GM21423 (cell line): ENCODE data around the gene MLPH.

Source experiments
- ATAC-seq: cut with Tn5 transposase; IDR thresholded peaks from one replicate; pipeline ENCODE4 v1.9.1; 2021; ENCODE audit warnings: mild to moderate bottlenecking, moderate library complexity; ENCODE audit not compliant: unreplicated experiment

MLPH gene

GRCh38 chr2:237539681-237540080, 52.6 kb downstream of the MLPH start:
- no peak for ATAC-seq

GRCh38 chr2:237540223-237540775, 53.2 kb downstream of the MLPH start:
- ATAC-seq = no peak

DNA sequence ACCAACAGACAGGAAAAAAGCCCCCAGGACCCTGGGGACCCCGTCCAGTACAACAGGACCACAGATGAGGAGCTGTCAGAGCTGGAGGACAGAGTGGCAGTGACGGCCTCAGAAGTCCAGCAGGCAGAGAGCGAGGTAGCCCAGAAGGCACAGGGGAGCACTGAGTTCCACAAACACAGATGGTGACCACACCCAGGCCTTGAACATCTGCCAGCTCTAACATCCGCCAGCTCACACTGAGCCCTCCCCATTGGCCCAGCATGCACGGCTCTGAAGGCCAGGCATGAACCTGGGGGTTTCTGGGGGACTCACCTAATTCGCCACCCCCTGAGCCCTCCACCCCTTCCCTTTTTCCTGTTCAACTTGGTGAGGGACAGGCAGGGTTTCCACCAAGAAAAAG, 53.8 kb downstream of the MLPH start:
- ATAC-seq = no peak

DNA sequence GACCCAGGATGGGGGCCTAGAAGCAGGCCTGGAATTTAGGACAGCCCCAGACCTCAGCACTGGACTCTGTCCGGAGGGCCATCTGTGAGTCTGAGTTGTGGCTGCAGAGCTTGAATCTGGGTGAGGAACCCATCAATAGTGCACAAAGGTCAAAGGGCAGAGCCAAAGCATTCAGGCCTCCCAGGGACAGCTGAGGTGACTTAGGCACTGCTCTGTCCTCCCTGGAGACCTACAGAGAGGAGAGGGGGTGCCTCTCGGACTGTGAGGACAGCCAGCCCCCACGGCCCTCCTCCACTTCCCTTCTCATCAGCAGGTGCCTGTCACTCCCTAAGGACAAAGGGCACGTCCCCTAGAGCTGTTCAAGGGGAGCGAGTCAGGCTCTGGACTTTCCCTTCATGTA, 54.2 kb downstream of the MLPH start:
- no peak for ATAC-seq

GRCh38 chr2:237542001-237542704, 55.1 kb downstream of the MLPH start:
- no peak for ATAC-seq

- no peak for ATAC-seq
Measured at GRCh38 chr2:237546040-237546875, 59.2 kb downstream of the MLPH start.

- no peak for ATAC-seq
Measured at GRCh38 chr2:237546876-237547395, 59.9 kb downstream of the MLPH start.

- no peak for ATAC-seq
Measured at GRCh38 chr2:237547841-237548416, 60.9 kb downstream of the MLPH start.

- no peak for ATAC-seq
Measured at GRCh38 chr2:237549216-237549615, 62.2 kb downstream of the MLPH start.

GRCh38 chr2:237549643-237550415, 62.8 kb downstream of the MLPH start:
- no peak for ATAC-seq

GRCh38 chr2:237551071-237551574, 64.1 kb downstream of the MLPH start:
- no peak for ATAC-seq

DNA sequence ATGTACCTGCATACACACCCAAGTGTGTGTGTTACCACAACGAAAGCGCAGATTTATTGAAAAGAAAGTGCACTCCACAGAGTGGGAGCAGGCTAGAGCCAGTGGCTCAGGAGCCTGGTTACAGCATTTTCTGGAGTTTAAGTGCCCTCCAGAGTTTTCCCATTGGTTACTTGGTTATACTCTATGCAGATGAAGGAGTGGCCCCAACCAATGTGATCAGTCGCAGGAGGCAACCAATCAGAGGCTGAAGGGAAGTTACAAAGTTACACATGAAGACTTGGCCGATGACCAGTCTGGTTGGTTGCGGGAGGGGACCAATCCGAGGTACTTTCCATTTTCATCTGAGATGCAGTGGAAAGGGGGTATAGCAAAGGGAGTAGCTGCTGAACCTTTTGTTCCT, 65.9 kb downstream of the MLPH start:
- no peak for ATAC-seq

DNA sequence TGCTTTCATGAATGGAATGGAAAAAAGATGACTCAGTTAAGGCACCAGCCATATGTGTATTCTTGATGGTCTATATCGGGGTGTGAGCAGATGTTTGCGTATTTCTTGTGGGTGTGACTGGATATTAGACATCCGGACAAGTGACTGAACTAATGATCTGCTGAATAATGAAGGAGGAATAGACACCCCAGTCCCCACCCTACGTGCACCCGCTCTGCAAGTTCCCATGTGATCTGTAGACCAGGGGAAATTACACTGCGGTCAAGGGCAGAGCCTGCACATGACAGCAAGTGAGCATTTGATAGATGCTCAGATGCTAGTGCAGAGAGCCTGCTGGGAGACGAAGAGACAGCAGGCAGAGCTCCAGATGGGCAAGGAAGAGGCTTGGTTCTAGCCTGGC, 66.9 kb downstream of the MLPH start:
- ATAC-seq = no peak

DNA sequence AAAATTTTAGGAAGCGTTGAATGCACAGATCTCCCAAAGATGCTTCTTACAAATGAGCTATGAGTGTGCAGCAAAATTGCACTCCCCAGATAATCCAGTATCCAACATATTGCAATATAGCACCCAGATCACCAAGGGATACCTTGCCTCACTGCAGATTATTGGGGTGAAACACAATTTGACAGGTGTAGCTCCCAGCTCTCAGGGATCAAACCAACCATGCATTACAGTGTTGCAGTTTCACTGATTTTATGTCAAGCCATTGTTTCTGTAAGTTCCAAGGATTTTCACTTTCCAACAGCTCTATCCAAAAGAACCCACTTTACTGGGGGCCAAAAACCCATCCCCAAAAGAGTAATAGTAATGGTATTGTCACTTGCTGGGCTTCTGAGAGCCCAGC, 68.5 kb downstream of the MLPH start:
- no peak for ATAC-seq

- peak; percentile 92 for ATAC-seq
Measured at GRCh38 chr2:237556773-237557632, 70.0 kb downstream of the MLPH start.

DNA sequence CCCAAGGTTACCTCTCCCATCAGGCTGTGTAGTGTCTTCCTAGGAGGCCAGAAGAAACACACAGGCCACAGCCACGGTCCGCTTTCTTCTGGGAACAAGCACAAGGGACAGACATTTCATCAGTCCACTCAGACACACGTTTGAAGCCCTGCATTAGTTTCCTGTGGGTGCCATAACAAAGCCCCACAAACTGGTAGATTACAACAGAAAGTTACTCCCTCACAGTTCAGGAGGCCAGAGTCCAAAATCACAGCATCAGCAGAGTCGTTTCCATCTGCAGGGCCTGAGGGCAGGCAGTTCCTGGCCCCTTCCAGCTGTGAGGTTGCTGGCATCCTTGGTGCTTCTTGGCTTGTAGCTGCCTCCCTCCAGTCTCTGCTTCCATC, 70.6 kb downstream of the MLPH start:
- peak; percentile 23 for ATAC-seq

DNA sequence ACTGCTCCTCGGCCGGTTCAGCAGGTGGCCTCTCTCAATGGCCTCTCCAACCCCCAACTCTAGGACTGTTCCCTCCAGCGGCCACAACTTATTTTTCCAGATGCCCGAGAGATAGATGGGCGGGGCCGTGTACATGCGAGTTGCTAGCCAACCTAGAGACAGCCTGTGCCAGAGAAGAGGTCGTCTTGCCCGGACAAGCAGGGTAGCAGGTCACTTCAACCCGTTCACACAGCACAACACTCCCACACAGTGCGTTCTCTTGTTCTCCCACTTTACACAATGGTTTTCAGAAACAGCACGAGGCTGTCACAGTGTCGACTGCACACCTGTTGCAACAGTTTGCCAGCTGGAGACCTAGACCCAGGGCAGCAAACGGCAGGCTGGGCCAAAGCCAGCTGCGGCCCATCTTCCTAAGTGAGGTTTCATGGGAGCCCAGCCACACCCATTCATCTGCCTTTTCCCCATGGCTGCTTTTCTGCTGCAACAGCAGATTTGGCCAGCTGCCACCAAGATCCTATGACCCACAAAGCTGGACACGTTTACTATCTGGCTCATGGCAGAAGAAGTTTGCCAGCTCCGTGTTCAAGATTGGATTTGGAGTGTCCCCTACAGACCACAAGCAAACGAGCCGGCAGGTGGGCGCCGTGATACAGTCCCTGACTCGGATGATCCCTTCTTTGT, 72.0 kb downstream of the MLPH start:
- ATAC-seq = no peak

GRCh38 chr2:237561221-237561620, 74.2 kb downstream of the MLPH start:
- ATAC-seq = no peak

DNA sequence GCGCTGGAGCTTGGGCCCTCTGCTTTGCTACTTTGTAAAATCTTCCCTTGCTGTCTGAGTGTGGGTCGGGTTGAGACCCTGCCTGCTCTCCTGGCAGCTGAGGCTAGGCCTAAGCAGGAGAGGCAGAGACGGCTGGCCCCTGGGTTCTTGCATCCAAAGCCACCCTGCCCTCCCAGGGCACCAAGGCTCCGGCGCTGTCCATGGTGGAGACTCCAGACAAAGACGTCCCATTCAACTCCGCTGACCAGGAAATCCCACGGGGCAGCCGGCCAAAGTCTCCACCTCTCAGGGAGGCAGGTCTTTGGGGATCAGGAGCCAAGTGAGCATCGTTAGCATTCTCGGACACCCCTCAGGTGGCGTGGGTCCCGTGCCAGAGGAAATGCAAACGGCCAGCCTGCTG, 76.8 kb downstream of the MLPH start:
- ATAC-seq = no peak
